ENCODE data around the gene TRIM14.
"Not testable (repeated sequence)": the region's sequence is repeated elsewhere in the genome, so short reads cannot be mapped to it uniquely, and the experiment has no call there.

GRCh38 chr9:98130060-98130459 lies 11.0 kb upstream of the TRIM14 start:
- TF ChIP-seq POLR2A, CTCF (IDR thresholded peaks at IDR 0.05): not testable (repeated sequence)
